SK-N-SH (cell line): ENCODE data around the gene HDAC7. TPM values are rescaled to one million over a fixed set of nuclear protein-coding genes. Genes with fewer than 3 reads are reported as not detected.

Source experiments
- CTCF ChIA-PET: fragments of 300-600, 350-600 bp; formaldehyde crosslinking; extraction: SDS; loops from one replicate; lab custom pipeline; 2021; lab: Yijun Ruan, JAX
- POLR2A ChIA-PET: fragments of 350-600 bp; sonication (Branson Sonifier 250); formaldehyde crosslinking; extraction: SDS; loops from one replicate; lab custom pipeline; 2020; ENCODE audit warnings: antibody characterized with exemption, inconsistent platforms; lab: Yijun Ruan, JAX
- DNase-seq: peaks from one replicate; pipeline ENCODE4 v3.0.0; 2012
- H2AFZ ChIP-seq: fragments of 200-600 bp; sonication (generic); 2 replicates; pipeline ENCODE4 v1.8.1; 2016; ENCODE audit warnings: antibody characterized with exemption, mild to moderate bottlenecking, low read depth
- H3F3A ChIP-seq: fragments of 200-600 bp; sonication (generic); replicated peaks from 2 replicates; pipeline ENCODE3; 2016; ENCODE audit warnings: antibody characterized with exemption, mild to moderate bottlenecking; ENCODE audit not compliant: insufficient read depth
- H3K27ac ChIP-seq, 2 experiments: fragments of 200-500 bp in 1 of 2; fragments of 200-600 bp in 1 of 2; sonication (Bioruptor generic) in 1 of 2; sonication (generic), shearing (Covaris generic) in 1 of 2; 2 replicates each; pipeline versions ENCODE4 v1.5.1 to v1.6.1; 2014 to 2016; ENCODE audit warnings: low read depth in 2 of 2, inconsistent platforms in 1 of 2, low read length in 1 of 2, mild to moderate bottlenecking in 1 of 2, mixed read lengths in 1 of 2
- H3K27me3 ChIP-seq: fragments of 200-600 bp; sonication (generic), shearing (Covaris generic); 2 replicates; pipeline ENCODE4 v1.6.1; 2016; ENCODE audit warnings: mixed run types; ENCODE audit not compliant: insufficient read depth
- H3K36me3 ChIP-seq, 2 experiments: fragments of 200-500 bp in 1 of 2; fragments of 200-600 bp in 1 of 2; sonication (Bioruptor generic) in 1 of 2; sonication (generic) in 1 of 2; replicated peaks in 1 of 2; 2 replicates each; pipeline versions ENCODE3 to v1.5.1; 2014 to 2016; ENCODE audit warnings: low read length in 1 of 2, mild to moderate bottlenecking in 1 of 2; ENCODE audit not compliant: insufficient read depth in 2 of 2, control insufficient read depth in 1 of 2
- H3K4me1 ChIP-seq, 2 experiments: fragments of 200-500 bp in 1 of 2; fragments of 200-600 bp in 1 of 2; sonication (Bioruptor generic) in 1 of 2; sonication (generic), shearing (Covaris generic) in 1 of 2; 2 replicates each; pipeline versions ENCODE4 v1.5.1 to v1.6.1; 2014 to 2016; ENCODE audit warnings: low read depth in 1 of 2, low read length in 1 of 2, mixed run types in 1 of 2; ENCODE audit not compliant: insufficient read depth in 2 of 2, control insufficient read depth in 1 of 2
- H3K4me2 ChIP-seq: fragments of 200-600 bp; sonication (generic), shearing (Covaris generic); 2 replicates; pipeline ENCODE4 v1.6.1; 2017; ENCODE audit warnings: mixed run types
- H3K4me3 ChIP-seq, 2 experiments: fragments of 200-500 bp in 1 of 2; fragments of 200-600 bp in 1 of 2; sonication (Bioruptor generic) in 1 of 2; sonication (generic), shearing (Covaris generic) in 1 of 2; 2 replicates each; pipeline versions ENCODE4 v1.5.1 to v1.8.1; 2014 to 2016; ENCODE audit warnings: low read depth in 2 of 2, inconsistent platforms in 1 of 2, low read length in 1 of 2, mild to moderate bottlenecking in 1 of 2, mixed read lengths in 1 of 2, moderate library complexity in 1 of 2
- H3K79me2 ChIP-seq: fragments of 200-600 bp; sonication (generic); 2 replicates; pipeline ENCODE4 v1.8.1; 2017; ENCODE audit warnings: mild to moderate bottlenecking; ENCODE audit not compliant: insufficient read depth
- H3K9ac ChIP-seq: fragments of 200-600 bp; sonication (generic); 2 replicates; pipeline ENCODE4 v1.6.1; 2017; ENCODE audit warnings: mixed run types
- H3K9me2 ChIP-seq: fragments of 200-600 bp; sonication (generic); 2 replicates; pipeline ENCODE4 v1.6.1; 2017; ENCODE audit warnings: mixed run types
- H3K9me3 ChIP-seq: fragments of 200-600 bp; sonication (generic); 2 replicates; pipeline ENCODE4 v1.6.1; 2017; ENCODE audit warnings: mixed run types, mild to moderate bottlenecking, moderate library complexity
- H4K20me1 ChIP-seq: fragments of 200-600 bp; sonication (generic); 2 replicates; pipeline ENCODE4 v1.6.1; 2017; ENCODE audit warnings: mild to moderate bottlenecking, mixed run types; ENCODE audit not compliant: insufficient read depth
- CHD2 ChIP-seq: fragments of 150-350 bp; IDR thresholded peaks from 2 replicates; pipeline ENCODE4 v1.6.1; 2018; ENCODE audit warnings: low read length; ENCODE audit not compliant: partially characterized antibody
- CTCF ChIP-seq: fragments of 200-600 bp; sonication (generic); IDR thresholded peaks from 2 replicates; pipeline ENCODE4 v1.6.1; 2017; ENCODE audit warnings: antibody characterized with exemption, mild to moderate bottlenecking, moderate library complexity
- ELF1 ChIP-seq: IDR thresholded peaks from 2 replicates; pipeline ENCODE4 v1.4.0; 2012
- EP300 ChIP-seq, 2 experiments: IDR thresholded peaks; 2 replicates each; pipeline versions ENCODE4 v1.4.0 to v1.6.1; 2012; ENCODE audit warnings: borderline replicate concordance in 1 of 2, low read depth in 1 of 2, low read length in 1 of 2
- EZH2phosphoT487 ChIP-seq: fragments of 200-600 bp; sonication (generic); IDR thresholded peaks from 2 replicates; pipeline ENCODE4 v1.6.1; 2017; ENCODE audit warnings: low read depth, mixed run types, mild to moderate bottlenecking, antibody characterized with exemption, moderate library complexity, borderline replicate concordance
- FOSL2 ChIP-seq: IDR thresholded peaks from 2 replicates; pipeline ENCODE4 v1.4.0; 2012; ENCODE audit warnings: low read depth, mild to moderate bottlenecking, moderate library complexity, borderline replicate concordance
- FOXM1 ChIP-seq: IDR thresholded peaks from 2 replicates; pipeline ENCODE4 v1.4.0; 2012; ENCODE audit warnings: low read depth, mild to moderate bottlenecking
- GATA2 ChIP-seq: sonication (generic); formaldehyde crosslinking; IDR thresholded peaks from 2 replicates; pipeline ENCODE4 v1.5.0; 2020; ENCODE audit warnings: mild to moderate bottlenecking, missing genetic modification reagents
- MEF2A ChIP-seq: IDR thresholded peaks from 2 replicates; pipeline ENCODE4 v1.4.0; 2012; ENCODE audit warnings: low read depth, borderline replicate concordance
- MXI1 ChIP-seq: IDR thresholded peaks from 2 replicates; pipeline ENCODE4 v1.6.1; 2012; ENCODE audit warnings: mild to moderate bottlenecking, low read depth, low read length, improper control_type of control experiment
- NFIC ChIP-seq: IDR thresholded peaks from 2 replicates; pipeline ENCODE4 v1.4.0; 2012; ENCODE audit warnings: borderline replicate concordance
- PBX3 ChIP-seq: IDR thresholded peaks from 2 replicates; pipeline ENCODE4; 2012
- POLR2AphosphoS5 ChIP-seq: IDR thresholded peaks from 2 replicates; pipeline ENCODE4 v1.6.1; 2012; ENCODE audit warnings: low read depth, low read length
- RAD21 ChIP-seq: IDR thresholded peaks from 2 replicates; pipeline ENCODE4 v1.6.1; 2012; ENCODE audit warnings: mild to moderate bottlenecking, low read length
- RCOR1 ChIP-seq: fragments of 150-350 bp; IDR thresholded peaks from 2 replicates; pipeline ENCODE4 v1.6.1; 2017; ENCODE audit warnings: antibody characterized with exemption, low read length
- RFX5 ChIP-seq: IDR thresholded peaks from 2 replicates; pipeline ENCODE4 v1.6.1; 2012; ENCODE audit warnings: mild to moderate bottlenecking, improper control_type of control experiment, low read length
- RXRA ChIP-seq: IDR thresholded peaks from 2 replicates; pipeline ENCODE4 v1.4.0; 2012; ENCODE audit warnings: low read depth, mild to moderate bottlenecking, borderline replicate concordance
- TCF12 ChIP-seq: IDR thresholded peaks from 2 replicates; pipeline ENCODE4 v1.4.0; 2012
- TEAD4 ChIP-seq: IDR thresholded peaks from 2 replicates; pipeline ENCODE4 v1.4.0; 2012; ENCODE audit warnings: mild to moderate bottlenecking, borderline replicate concordance; ENCODE audit not compliant: insufficient read depth
- USF1 ChIP-seq: IDR thresholded peaks from 2 replicates; pipeline ENCODE4 v1.4.0; 2012; ENCODE audit warnings: low read depth, borderline replicate concordance
- USF2 ChIP-seq: fragments of 150-350 bp; IDR thresholded peaks from 2 replicates; pipeline ENCODE4 v1.6.1; 2017; ENCODE audit warnings: antibody characterized with exemption, low read length, low read depth, borderline replicate concordance
- YY1 ChIP-seq: IDR thresholded peaks from 2 replicates; pipeline ENCODE4 v1.4.0; 2012; ENCODE audit warnings: low read depth, mild to moderate bottlenecking
- ZBTB33 ChIP-seq: IDR thresholded peaks from 2 replicates; pipeline ENCODE4 v1.4.0; 2012; ENCODE audit warnings: low read depth, borderline replicate concordance
- WGBS: methylation state at CpG from one replicate; pipeline ENCODE4 v1.1.6; 2017; ENCODE audit warnings: low lambda C conversion rate; 5-methylcytosine and 5-hydroxymethylcytosine counted together
- polyA plus RNA-seq, 3 experiments: library from polyadenylated mRNA; depleted of rRNA; stranded (reverse); fragments of >200 nt; gene quantifications; 2 replicates each; pipeline ENCODE4 v1.2.3, GENCODE V29; 2012

Gene HDAC7
- polyA plus RNA-seq, 1 of the 3 experiments (the other 2 are of a cell fraction), result 51.0 TPM

GRCh38 chr12:47832263-47832933 is 12.7 kb upstream of the HDAC7 start:
- no peak overlapping the region for H3K4me2 ChIP-seq
- no peak overlapping the region for H2AFZ ChIP-seq
- no peaks in the 10 kb centered on the region for H3K79me2 ChIP-seq
- H3K9me2 ChIP-seq, result no peaks in the 10 kb centered on the region
- H3K36me3 ChIP-seq, result no peaks in the 10 kb centered on the region
- no peak for DNase-seq
- H3K9ac ChIP-seq, result no peak overlapping the region
- no peak overlapping the region for H3K4me3 ChIP-seq
- H3K9me3 ChIP-seq, result no peaks in the 10 kb centered on the region
- H3K27ac ChIP-seq, result no peak overlapping the region
- no peak for TF ChIP-seq POLR2AphosphoS5
- no peak for TF ChIP-seq USF1
- TF ChIP-seq EP300 (IDR thresholded peaks at IDR 0.05; ENCODE audit: borderline replicate concordance in 1 of 2, low read depth in 1 of 2, low read length in 1 of 2), result no peak
- TF ChIP-seq GATA2, result no peak
- no peak for TF ChIP-seq MEF2A
- no peak for TF ChIP-seq RCOR1
- TF ChIP-seq FOSL2, result no peak
- no peak for TF ChIP-seq RXRA
- no peak for TF ChIP-seq YY1
- no peak for TF ChIP-seq CHD2
- TF ChIP-seq RFX5, result no peak
- no peak for TF ChIP-seq ELF1
- TF ChIP-seq USF2, result no peak
- no peak for TF ChIP-seq RAD21
- no peak for TF ChIP-seq TCF12
- no peak for TF ChIP-seq TEAD4
- no peak for TF ChIP-seq NFIC
- no peak for TF ChIP-seq FOXM1
- peaks cover 7 to 14% of the 10 kb centered on the region in 2 experiments; a peak in 3 of 4 replicates for H3K4me1 ChIP-seq
- H3F3A ChIP-seq, result no peaks in the 10 kb centered on the region
- H3K27me3 ChIP-seq, result no peaks in the 10 kb centered on the region
- POLR2A ChIA-PET, result no interaction called here
- 84% methylated on average over 10 of the region's 13 CpGs for WGBS
- CTCF ChIA-PET, result interaction anchor here (0.8 to 25.6 kb wide), 9 partner anchors 11 to 120 kb away, joined by 3 to 458 read pairs (median 6); partner anchors contain the start of genes RAPGEF3, RPAP3 and SLC48A1
- no peaks in the 10 kb centered on the region for H4K20me1 ChIP-seq

- peaks cover 14% of the 10 kb centered on the region in 2 experiments; a peak in 2 of 4 replicates for H3K4me1 ChIP-seq
- H2AFZ ChIP-seq, result peak overlapping the region; percentile 75; the same call in 1 of the 2 replicates
- no peak for TF ChIP-seq FOXM1
- no peak for TF ChIP-seq GATA2
- no peak for TF ChIP-seq NFIC
- no peak for TF ChIP-seq TEAD4
- no peak for TF ChIP-seq PBX3
- no peak for TF ChIP-seq EZH2phosphoT487
- TF ChIP-seq MXI1, result no peak
- no peak for TF ChIP-seq CTCF
- no peak for TF ChIP-seq ZBTB33
Measured at GRCh38 chr12:47829584-47829983, 9.9 kb upstream of the HDAC7 start.

More at GRCh38 chr12:47829584-47829983, 9.9 kb upstream of the HDAC7 start:
- H3K27me3 ChIP-seq, result no peaks in the 10 kb centered on the region
- H3K9ac ChIP-seq, result no peak overlapping the region
- peak overlapping the region in 1 of 2 experiments; percentile 81; a peak in 2 of 4 replicates for H3K27ac ChIP-seq
- H3K4me2 ChIP-seq, result no peak overlapping the region
- H3K36me3 ChIP-seq, result no peaks in the 10 kb centered on the region
- no peaks in the 10 kb centered on the region for H4K20me1 ChIP-seq
- no peaks in the 10 kb centered on the region for H3K79me2 ChIP-seq
- no peak for DNase-seq
- no peaks in the 10 kb centered on the region for H3F3A ChIP-seq
- no peaks in the 10 kb centered on the region for H3K9me2 ChIP-seq
- POLR2A ChIA-PET, result interaction anchor here (1.3 kb wide), 1 partner anchor 12 kb away, joined by 3 read pairs; no protein-coding TSS in a partner anchor
- WGBS, result 83% methylated on average over 4 of the region's 4 CpGs
- H3K4me3 ChIP-seq, result no peak overlapping the region
- no peaks in the 10 kb centered on the region for H3K9me3 ChIP-seq
- CTCF ChIA-PET, result interaction anchor here (1.0 to 25.6 kb wide), 8 partner anchors 11 to 120 kb away, joined by 3 to 458 read pairs (median 23); partner anchors contain the start of genes RPAP3 and SLC48A1
